H1 (cell line): ENCODE data around the gene DHX9.

ENCODE experiments used
- CEBPB ChIP-seq: IDR thresholded peaks from 2 replicates; pipeline ENCODE4 v1.6.1; 2012; ENCODE audit warnings: low read depth, low read length
- CHD1 ChIP-seq: IDR thresholded peaks from 2 replicates; pipeline ENCODE4 v1.6.1; 2012; ENCODE audit warnings: low read depth, low read length, improper control_type of control experiment
- CREB1 ChIP-seq: IDR thresholded peaks from 2 replicates; pipeline ENCODE4 v1.6.1; 2012; ENCODE audit warnings: inconsistent platforms
- CTCF ChIP-seq, 3 experiments: IDR thresholded peaks; 1 replicate in 2 of 3; 2 replicates in 1 of 3; pipeline versions ENCODE4 v1.5.1 to v1.6.1; 2011; ENCODE audit warnings: low read length in 3 of 3, mild to moderate bottlenecking in 3 of 3, inconsistent platforms in 2 of 3, low read depth in 1 of 3, moderate library complexity in 1 of 3; ENCODE audit not compliant: insufficient read depth in 1 of 3; ENCODE audit errors: control extremely low read depth in 1 of 3
- E2F6 ChIP-seq: IDR thresholded peaks from 2 replicates; pipeline ENCODE4 v1.6.1; 2012; ENCODE audit warnings: inconsistent platforms
- KDM1A ChIP-seq: fragments of 200-600, 300-600 bp; sonication (generic); IDR thresholded peaks from 2 replicates; pipeline ENCODE4 v1.7.1; 2016; ENCODE audit warnings: mild to moderate bottlenecking, low read length, borderline replicate concordance
- MAFK ChIP-seq: IDR thresholded peaks from 2 replicates; pipeline ENCODE4 v1.6.1; 2012; ENCODE audit warnings: low read depth, mild to moderate bottlenecking, improper control_type of control experiment, low read length
- MAX ChIP-seq: IDR thresholded peaks from 2 replicates; pipeline ENCODE4 v1.6.1; 2012; ENCODE audit warnings: inconsistent platforms
- RBBP5 ChIP-seq: IDR thresholded peaks from 2 replicates; pipeline ENCODE4 v1.7.1; 2012; ENCODE audit warnings: low read depth, mild to moderate bottlenecking, inconsistent platforms, low read length, moderate library complexity, borderline replicate concordance

- TF ChIP-seq CHD1 (no peak), KDM1A (no peak), E2F6 (no peak), CTCF (IDR thresholded peaks at IDR 0.05; ENCODE audit: control extremely low read depth in 1 of 3, insufficient read depth in 1 of 3, low read depth in 1 of 3, low read length in 3 of 3) (no peak), MAFK (peak; percentile 39; the same call in 1 of the 2 replicates), CEBPB (no peak), MAX (no peak), RBBP5 (no peak), CREB1 (no peak)
These were observed 43.5 kb upstream of the DHX9 start for GRCh38 chr1:182795563-182796228.
